ENCODE results near the gene KIT. TPM values are rescaled to one million over a fixed set of nuclear protein-coding genes. Genes with fewer than 3 reads are reported as not detected.
"Not testable (repeated sequence)": the region's sequence is repeated elsewhere in the genome, so short reads cannot be mapped to it uniquely, and the experiment has no call there.

The KIT gene
- total and polyA plus RNA-seq, 2 donors from 2014 or later = 7.7 to 38.1 TPM

- no peak overlapping the region for H3K4me3 ChIP-seq (ENCODE audit: low read length in 3 of 3)
- no peaks in the 10 kb centered on the region for H3K36me3 ChIP-seq (ENCODE audit: control insufficient read depth in 2 of 3, insufficient read depth in 3 of 3, low read length in 3 of 3)
- TF ChIP-seq, protein P1, sequence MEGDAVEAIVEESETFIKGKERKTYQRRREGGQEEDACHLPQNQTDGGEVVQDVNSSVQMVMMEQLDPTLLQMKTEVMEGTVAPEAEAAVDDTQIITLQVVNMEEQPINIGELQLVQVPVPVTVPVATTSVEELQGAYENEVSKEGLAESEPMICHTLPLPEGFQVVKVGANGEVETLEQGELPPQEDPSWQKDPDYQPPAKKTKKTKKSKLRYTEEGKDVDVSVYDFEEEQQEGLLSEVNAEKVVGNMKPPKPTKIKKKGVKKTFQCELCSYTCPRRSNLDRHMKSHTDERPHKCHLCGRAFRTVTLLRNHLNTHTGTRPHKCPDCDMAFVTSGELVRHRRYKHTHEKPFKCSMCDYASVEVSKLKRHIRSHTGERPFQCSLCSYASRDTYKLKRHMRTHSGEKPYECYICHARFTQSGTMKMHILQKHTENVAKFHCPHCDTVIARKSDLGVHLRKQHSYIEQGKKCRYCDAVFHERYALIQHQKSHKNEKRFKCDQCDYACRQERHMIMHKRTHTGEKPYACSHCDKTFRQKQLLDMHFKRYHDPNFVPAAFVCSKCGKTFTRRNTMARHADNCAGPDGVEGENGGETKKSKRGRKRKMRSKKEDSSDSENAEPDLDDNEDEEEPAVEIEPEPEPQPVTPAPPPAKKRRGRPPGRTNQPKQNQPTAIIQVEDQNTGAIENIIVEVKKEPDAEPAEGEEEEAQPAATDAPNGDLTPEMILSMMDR (IDR thresholded peaks at IDR 0.05; ENCODE audit: borderline replicate concordance, extremely low read depth, insufficient read depth) = no peak
- no peaks in the 10 kb centered on the region for H3K27me3 ChIP-seq (ENCODE audit: control insufficient read depth, insufficient read depth, low read length)
- FAIRE-seq = no peak
- intact Hi-C loops (cut with DNase I) = no loop called here
- no peaks in the 10 kb centered on the region for H3K4me1 ChIP-seq (ENCODE audit: control insufficient read depth in 2 of 3, insufficient read depth in 2 of 3, low read depth in 1 of 3, low read length in 3 of 3)
- no peak overlapping the region for H3K9ac ChIP-seq (ENCODE audit: low read length in 3 of 3)
- no peaks in the 10 kb centered on the region for H3K9me3 ChIP-seq (ENCODE audit: control insufficient read depth in 2 of 3, insufficient read depth in 1 of 3, low read length in 3 of 3)
- DNase-seq = peak in 1 of 5 donors; percentile 25
- no peak overlapping the region for H3K27ac ChIP-seq (ENCODE audit: low read depth in 2 of 2, low read length in 2 of 2)
Measured at GRCh38 chr4:54635318-54635717, 22.4 kb upstream of the KIT start.

GRCh38 chr4:54637325-54637724, 20.4 kb upstream of the KIT start:
- no peak for DNase-seq
- TF ChIP-seq, protein P1 (IDR thresholded peaks at IDR 0.05; ENCODE audit: borderline replicate concordance, extremely low read depth, insufficient read depth) = no peak
- Histone ChIP-seq H3K9me3 (ENCODE audit: control insufficient read depth in 2 of 3, insufficient read depth in 1 of 3, low read length in 3 of 3) (no peaks in the 10 kb centered on the region), H3K4me1 (ENCODE audit: control insufficient read depth in 2 of 3, insufficient read depth in 2 of 3, low read depth in 1 of 3, low read length in 3 of 3) (no peaks in the 10 kb centered on the region), H3K9ac (ENCODE audit: low read length in 3 of 3) (no peak overlapping the region), H3K36me3 (ENCODE audit: control insufficient read depth in 2 of 3, insufficient read depth in 3 of 3, low read length in 3 of 3) (no peaks in the 10 kb centered on the region), H3K4me3 (ENCODE audit: low read length in 3 of 3) (no peak overlapping the region), H3K27me3 (ENCODE audit: control insufficient read depth, insufficient read depth, low read length) (no peaks in the 10 kb centered on the region), H3K27ac (ENCODE audit: low read depth in 2 of 2, low read length in 2 of 2) (no peak overlapping the region)
- intact Hi-C loops (cut with DNase I) = no loop called here
- FAIRE-seq = no peak

- H3K36me3 ChIP-seq (ENCODE audit: control insufficient read depth in 2 of 3, insufficient read depth in 3 of 3, low read length in 3 of 3); H3K9ac ChIP-seq (ENCODE audit: low read length in 3 of 3); H3K27ac ChIP-seq (ENCODE audit: low read depth in 2 of 2, low read length in 2 of 2); intact Hi-C loops (cut with DNase I); H3K27me3 ChIP-seq (ENCODE audit: control insufficient read depth, insufficient read depth, low read length); H3K4me3 ChIP-seq (ENCODE audit: low read length in 3 of 3); FAIRE-seq; H3K4me1 ChIP-seq (ENCODE audit: control insufficient read depth in 2 of 3, insufficient read depth in 2 of 3, low read depth in 1 of 3, low read length in 3 of 3); DNase-seq; H3K9me3 ChIP-seq (ENCODE audit: control insufficient read depth in 2 of 3, insufficient read depth in 1 of 3, low read length in 3 of 3): not testable (repeated sequence)
Measured at GRCh38 chr4:54641101-54641500, 16.7 kb upstream of the KIT start.

DNA sequence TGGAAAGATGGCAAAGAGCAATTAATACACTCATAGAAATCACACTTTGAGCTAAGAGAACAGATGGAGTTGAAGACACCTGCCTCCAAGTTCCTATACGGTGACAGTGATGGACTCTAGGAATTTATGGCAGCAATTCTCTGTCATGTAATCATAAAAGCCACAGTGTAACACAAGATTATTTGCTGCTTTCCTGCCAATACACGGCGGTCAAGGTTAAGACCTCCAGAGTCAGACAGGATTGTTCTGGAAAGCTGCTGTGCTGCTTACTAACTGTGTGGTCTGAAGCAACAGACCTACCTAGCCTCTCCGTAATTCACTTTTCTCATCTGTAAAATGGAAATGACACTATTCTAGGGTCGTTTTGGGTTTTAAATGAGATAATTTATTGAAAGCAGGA, 14.6 kb upstream of the KIT start:
- Histone ChIP-seq H3K9ac (ENCODE audit: low read length in 3 of 3) (no peak overlapping the region), H3K27ac (ENCODE audit: low read depth in 2 of 2, low read length in 2 of 2) (no peak overlapping the region), H3K4me1 (ENCODE audit: control insufficient read depth in 2 of 3, insufficient read depth in 2 of 3, low read depth in 1 of 3, low read length in 3 of 3) (no peaks in the 10 kb centered on the region), H3K9me3 (ENCODE audit: control insufficient read depth in 2 of 3, insufficient read depth in 1 of 3, low read length in 3 of 3) (no peaks in the 10 kb centered on the region), H3K27me3 (ENCODE audit: control insufficient read depth, insufficient read depth, low read length) (no peaks in the 10 kb centered on the region), H3K36me3 (ENCODE audit: control insufficient read depth in 2 of 3, insufficient read depth in 3 of 3, low read length in 3 of 3) (no peaks in the 10 kb centered on the region), H3K4me3 (ENCODE audit: low read length in 3 of 3) (no peak overlapping the region)
- TF ChIP-seq, protein P1 (IDR thresholded peaks at IDR 0.05; ENCODE audit: borderline replicate concordance, extremely low read depth, insufficient read depth) = no peak
- FAIRE-seq = no peak
- intact Hi-C loops (cut with DNase I) = no loop called here
- DNase-seq = no peak
